Neural cell (in vitro differentiated cells): ENCODE data around the gene DUS2.

Source experiments
- EP300 ChIP-seq: fragments of 450-650 bp; conservative IDR thresholded peaks from 2 replicates; pipeline ENCODE4 v1.6.1; 2014; ENCODE audit warnings: antibody characterized with exemption, mild to moderate bottlenecking, moderate library complexity; ENCODE audit not compliant: poor library complexity, severe bottlenecking
- EZH2 ChIP-seq: fragments of 200-600, 300-800 bp; shearing (Covaris generic), sonication (generic); IDR thresholded peaks from 2 replicates; pipeline ENCODE4 v1.6.1; 2014; ENCODE audit warnings: antibody characterized with exemption, low read length, borderline replicate concordance, mild to moderate bottlenecking; ENCODE audit not compliant: insufficient read depth, poor library complexity, severe bottlenecking
- POLR2AphosphoS5 ChIP-seq: IDR thresholded peaks from 2 replicates; pipeline ENCODE4 v1.6.1; 2012
- TAF1 ChIP-seq: IDR thresholded peaks from 2 replicates; pipeline ENCODE4 v1.6.1; 2012; ENCODE audit warnings: low read depth
- TF ChIP-seq, protein P1 (sequence below): fragments of 450-650 bp; IDR thresholded peaks from 2 replicates; pipeline ENCODE4 v1.5.1; 2014; ENCODE audit warnings: antibody characterized with exemption, mild to moderate bottlenecking, moderate library complexity; ENCODE audit not compliant: poor library complexity, severe bottlenecking

DNA sequence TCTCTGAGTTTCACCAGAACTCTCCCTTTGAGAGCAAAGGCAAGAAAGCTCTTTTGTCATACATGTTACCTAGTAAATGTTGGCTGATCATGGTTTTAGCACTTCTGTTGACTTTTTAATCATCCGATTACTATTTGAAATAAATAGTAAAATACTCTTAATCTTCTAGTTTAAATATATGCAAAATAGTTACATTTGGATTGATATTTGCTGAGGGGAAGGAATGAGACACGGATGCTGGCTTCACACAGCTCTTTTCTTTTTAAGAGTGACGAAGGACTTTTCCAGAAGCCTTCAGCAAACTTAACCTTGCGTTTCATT, 71.5 kb downstream of the DUS2 start:
- TF ChIP-seq, protein P1, sequence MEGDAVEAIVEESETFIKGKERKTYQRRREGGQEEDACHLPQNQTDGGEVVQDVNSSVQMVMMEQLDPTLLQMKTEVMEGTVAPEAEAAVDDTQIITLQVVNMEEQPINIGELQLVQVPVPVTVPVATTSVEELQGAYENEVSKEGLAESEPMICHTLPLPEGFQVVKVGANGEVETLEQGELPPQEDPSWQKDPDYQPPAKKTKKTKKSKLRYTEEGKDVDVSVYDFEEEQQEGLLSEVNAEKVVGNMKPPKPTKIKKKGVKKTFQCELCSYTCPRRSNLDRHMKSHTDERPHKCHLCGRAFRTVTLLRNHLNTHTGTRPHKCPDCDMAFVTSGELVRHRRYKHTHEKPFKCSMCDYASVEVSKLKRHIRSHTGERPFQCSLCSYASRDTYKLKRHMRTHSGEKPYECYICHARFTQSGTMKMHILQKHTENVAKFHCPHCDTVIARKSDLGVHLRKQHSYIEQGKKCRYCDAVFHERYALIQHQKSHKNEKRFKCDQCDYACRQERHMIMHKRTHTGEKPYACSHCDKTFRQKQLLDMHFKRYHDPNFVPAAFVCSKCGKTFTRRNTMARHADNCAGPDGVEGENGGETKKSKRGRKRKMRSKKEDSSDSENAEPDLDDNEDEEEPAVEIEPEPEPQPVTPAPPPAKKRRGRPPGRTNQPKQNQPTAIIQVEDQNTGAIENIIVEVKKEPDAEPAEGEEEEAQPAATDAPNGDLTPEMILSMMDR = no peak
- TF ChIP-seq TAF1 = no peak
- no peak for TF ChIP-seq EP300
- TF ChIP-seq POLR2AphosphoS5 = no peak
- no peak for TF ChIP-seq EZH2
